ENCODE measurements around the gene TUBGCP6.

TUBGCP6 gene

DNA sequence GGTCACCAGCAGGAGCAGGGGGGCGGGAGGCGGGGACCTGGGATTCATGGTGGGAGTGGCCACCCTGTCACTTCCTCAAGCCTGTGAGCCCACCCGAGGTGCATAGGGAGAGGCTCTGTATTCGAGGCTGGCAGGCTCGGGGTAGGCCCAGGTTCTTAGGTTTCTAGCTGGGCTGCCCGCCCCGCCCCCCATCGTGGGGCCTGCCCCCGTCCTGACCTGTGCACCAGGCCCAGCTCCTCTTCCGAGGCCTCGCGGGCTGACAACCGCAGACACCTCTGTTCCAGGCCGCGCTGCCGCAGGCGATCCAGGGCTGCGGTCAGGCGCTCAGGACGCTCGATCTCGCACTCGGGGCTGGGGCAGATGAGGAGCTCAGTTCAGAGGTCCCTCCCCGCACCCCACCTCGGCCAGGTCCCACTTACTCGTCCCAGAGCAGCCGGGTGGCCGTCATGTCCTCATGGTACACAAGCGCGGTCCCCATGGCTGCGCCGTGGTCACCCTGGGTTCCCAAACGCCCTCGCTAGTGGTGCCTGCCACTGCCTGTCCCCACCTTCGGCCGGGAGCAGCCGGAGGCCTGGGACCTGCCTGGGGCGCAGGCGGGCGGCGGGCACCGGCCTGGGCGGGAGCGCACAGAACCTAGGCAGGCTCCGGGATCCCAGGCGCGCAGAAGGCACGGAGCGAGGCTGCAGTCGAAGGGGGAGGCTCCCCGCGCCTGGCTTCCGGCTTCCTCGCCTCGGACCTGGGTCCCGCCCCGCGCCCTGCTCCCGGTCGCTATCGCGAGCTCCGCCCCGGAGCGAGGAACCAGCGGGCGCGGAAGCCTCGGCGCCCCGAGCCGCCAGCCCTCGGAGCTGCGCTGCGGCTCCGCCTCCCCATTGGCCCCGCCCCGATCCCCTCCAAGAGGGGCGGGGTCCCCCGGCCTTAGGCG lies 6.0 kb upstream of the TUBGCP6 start, which contains the start of gene HDAC10:
HDAC10 (minus strand) TSS at position 711 of the 922 bp plus-strand sequence; CDS start at position 478, 233 bp downstream.
- DNase-seq (ENCODE audit: low spot score): peak; percentile 85

DNA sequence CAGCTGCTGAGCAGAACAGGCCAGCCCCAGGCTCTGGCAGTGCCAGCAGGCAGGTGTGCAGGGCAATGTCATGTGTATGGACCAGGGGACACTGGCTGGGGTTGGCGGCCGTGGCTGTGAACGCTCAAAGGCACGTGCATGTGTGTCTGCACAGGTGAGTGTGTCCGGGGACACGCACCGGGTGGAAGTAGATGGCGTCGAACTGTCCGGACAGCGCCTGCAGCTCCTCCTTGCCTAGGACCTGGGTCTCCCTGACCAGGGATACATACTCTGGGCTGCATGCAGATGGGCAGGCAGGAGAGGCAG lies 5.4 kb upstream of the TUBGCP6 start:
- DNase-seq (ENCODE audit: low spot score): no peak

DNA sequence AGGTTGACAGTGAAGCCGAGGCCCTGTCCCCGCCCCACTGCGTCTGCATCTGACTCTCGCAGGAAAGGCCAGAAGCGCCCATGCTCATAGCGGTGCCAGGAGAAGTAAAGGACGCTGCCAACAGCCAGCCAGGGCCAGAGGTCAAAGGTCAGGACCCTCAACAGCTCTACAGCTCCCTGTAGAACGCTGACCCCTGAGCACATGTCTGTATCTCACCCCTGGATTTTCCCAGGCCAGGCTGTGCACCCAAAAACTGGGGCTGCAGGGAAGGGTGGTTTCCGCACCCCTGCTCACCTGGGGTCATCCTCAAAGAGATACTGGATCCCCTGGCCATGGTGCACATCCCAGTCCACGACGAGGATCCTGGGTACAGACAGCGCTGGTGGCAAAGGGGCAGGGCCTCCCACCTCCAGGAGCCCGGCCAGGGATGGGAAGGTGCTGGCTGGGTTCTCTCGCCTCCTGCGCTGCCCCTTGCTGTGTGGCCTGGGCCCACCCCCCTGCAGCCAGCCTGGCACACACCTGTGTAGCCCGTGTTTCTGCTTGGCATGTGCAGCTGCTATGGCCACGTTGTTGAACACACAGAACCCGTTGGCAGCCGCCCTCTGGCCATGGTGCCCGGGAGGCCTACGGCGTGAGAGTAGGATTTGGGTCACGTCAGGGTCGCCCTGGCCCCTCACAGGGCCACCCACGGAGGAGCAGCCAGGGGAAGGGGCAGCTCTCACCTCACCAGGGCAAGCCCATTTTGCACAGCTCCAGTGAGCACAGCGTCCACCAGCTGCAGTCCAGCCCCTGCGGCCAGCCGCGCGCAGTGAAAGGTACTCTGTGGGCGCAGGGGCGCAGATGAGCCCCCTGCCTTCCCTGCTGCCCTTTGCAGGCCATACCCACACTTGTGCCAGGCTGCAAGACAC lies 4.8 kb upstream of the TUBGCP6 start:
- no peak for DNase-seq (ENCODE audit: low spot score)

DNA sequence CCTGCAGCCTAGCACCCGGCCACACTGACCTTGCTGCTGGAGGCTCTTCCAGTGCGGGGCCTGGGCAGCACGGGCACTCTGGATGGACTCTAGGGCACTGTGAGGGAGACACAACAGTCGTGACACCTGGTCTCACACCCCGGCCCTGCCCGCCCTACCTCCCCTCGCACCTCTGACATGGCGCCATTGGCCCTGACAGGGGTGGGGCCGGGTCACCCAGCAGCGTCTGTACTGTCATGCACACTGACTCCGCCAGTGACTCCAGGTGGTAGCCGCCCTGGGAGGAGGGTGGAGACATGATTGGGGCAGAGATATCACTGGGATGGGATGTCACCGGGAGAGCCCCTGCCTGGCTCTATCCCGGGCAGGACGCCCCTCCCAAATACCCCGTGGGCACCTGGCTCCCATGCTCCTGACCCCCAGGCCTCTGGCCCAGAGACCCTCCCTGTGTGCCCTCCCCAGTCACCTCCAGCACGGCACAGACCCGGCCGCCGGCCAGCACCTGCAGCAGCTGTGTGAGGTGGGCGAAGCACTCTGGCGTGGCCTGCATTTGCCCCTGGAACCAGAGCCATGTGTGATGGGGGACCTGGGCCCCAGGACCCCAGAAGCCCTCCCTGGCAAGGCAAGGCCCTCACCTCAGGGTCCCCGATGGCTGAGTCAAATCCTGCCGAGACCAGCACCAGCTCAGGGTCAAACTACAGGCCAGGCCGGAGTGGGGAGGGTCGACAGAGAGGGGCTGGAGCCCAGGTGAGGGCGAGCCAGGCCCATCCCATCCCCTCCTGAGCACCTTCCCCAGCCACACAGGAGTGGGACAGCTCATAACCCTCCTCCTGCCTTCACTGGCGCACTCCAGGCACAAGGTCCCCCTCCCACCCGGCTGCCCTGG lies 3.6 kb upstream of the TUBGCP6 start:
- no peak for DNase-seq (ENCODE audit: low spot score)

DNA sequence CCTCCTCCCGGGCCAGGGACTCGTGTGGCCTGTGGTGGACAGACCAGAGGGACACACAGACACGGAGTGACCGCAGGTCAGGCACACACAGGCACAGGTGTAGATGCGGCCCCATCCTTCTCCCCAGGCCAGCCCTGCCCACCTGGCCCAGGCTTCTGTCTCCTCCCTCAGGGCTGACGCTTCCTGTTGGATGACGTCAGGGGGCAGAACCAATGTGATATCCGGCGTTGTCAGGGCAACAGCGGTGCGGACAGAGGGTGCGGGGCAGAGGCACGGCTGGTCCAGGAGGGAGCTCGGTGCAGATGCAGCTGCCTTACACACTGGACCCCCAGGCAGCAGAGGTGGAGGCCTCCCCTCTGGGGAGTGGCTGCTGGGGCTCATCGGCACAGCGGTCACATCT lies 2.9 kb upstream of the TUBGCP6 start:
- DNase-seq (ENCODE audit: low spot score): peak; percentile 66

DNA sequence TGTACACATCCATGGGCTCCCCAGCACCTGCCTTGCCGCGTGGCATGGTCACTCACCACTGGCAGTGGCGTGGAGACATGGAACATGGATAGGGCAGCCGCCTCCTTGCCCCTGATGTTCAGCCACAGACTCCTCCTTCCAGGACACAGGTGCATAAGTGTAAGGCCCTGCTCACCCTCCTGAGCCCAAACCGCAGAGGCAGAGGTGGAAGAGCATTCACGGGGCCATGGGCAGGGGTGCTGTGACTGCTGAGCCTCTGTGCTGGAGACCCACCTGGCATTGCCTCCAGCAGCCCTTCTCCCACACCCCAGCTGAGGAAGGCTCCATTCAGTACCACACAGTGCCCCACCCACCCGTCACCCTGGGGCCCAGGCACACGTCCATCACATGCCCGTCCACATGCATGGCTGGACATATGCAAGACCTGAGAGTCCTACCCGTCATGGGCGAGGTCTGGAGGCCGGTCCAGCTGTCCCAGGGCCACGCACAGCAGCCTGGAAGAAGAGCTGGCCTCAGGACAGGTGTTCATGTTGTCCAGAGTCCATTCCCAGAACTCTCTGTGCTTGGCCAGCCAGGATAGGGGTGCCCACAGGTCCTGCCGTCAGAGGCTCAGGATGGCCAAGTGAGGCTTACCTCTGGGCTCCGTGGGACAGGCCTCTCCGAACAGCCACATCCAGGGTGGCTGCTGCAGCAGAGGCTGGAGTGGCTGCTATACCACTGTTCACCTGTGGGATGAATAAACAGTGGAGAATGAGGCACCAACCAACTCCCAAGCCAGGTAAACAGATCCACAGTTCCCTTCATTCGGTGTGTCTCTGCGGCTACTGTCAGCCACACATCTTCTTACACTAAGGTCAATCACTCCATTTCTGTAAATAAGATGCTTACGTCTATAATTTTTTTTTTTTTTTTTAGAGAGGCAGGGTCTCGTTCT lies 1.7 kb upstream of the TUBGCP6 start:
- no peak for DNase-seq (ENCODE audit: low spot score)

DNA sequence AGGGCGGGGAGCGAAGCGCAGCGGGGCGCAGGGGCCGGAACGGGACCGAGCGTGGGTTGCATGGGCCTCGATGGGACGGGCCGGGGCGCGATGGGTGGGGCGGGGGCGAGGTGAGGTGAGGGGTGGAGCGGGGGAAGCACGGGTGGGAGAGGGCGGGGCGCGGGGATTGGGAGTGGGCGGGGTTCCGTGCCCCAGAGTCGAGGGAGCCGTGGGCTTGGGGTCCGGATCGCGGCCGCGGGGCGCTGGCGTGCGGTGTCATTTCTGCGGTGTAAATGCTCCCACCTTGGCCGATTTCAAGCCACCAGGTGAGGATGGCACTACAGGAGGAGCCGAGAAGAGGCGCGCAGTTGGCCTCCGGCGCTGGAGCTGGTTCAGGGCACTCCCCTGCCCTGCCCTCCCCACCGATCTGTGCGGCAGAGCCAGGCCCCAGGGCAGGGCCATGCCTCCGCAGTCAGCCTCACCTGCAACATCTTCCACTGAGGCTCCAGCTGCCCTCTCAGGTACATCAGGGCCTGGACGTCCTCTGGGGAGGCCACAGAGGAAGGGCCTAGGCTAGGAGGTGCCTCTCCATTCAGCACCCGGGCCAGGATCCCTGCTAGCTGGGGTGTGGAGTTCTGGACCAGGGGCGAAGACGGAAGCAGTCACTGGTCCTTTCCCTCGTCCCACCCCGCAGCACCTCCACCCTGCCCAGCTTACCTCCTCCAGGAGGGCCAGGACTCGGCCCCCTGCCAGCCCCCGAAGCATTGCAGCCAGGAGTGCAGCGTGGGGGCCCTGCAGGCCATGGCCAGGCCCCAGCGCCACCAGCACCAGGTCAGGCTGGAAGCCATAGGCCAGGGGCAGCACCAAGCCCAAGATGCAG lies 620 bp upstream of the TUBGCP6 start:
- no peak for DNase-seq (ENCODE audit: low spot score)

DNA sequence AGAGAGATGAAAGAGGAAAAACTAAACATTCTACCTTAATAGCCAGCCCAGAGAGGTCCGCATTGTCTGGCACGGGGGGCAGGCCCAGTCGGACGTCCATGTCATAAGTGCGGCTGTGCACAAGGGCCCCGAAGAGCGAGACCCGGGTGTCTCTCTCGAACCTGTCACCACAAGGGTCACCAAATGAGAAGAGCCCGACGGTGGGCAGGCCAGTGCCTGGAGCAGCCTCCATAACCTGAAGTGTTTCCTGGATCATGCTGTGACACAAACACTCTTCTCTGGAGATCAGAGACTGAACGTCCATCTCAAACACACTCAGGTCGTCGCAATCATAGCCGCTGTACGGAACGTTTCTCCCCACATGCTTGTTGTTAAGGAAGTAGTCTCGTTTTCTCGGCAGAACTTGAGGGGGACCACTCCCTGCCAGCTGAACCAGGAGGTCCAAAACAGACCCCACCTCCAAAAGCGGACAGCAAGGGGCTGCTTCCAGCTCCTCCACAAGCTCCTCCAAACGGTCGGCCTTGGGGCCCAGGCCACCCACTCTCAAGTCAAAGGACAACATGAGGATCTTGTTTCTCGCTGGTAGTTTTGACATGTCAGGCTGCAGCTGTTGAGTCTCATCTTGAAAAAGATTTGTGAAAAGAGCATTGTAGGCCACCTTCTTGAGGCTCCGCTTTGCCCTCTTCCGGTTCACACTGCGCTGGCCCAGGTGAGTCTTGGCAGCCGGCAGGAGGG lies 971 bp downstream of the TUBGCP6 start:
- DNase-seq (ENCODE audit: low spot score): no peak

DNA sequence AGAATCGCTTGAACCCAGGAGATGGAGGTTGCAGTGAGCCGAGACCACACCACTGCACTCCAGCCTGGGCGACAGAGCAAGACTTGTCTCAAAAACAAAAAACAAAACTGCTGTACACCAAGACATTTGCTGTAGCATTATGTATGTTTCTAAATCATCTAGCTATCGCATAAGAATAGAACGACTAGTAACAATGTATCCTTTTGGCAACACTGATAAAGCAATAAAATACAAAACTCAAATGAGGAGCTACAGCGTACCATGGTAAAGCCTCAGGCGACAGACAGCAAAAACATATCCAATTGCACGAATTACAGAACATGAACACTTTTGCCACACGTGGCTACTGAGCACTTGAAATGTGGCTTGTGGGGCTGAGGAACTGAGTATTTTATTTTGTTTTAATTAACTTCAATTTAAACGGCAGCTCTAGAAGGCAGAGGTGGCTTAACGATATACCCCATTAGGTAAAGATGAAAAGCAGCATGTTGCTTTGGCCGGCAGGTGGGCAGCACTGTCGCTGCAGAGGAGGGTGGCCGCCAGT lies 2.3 kb downstream of the TUBGCP6 start:
- DNase-seq (ENCODE audit: low spot score): no peak

DNA sequence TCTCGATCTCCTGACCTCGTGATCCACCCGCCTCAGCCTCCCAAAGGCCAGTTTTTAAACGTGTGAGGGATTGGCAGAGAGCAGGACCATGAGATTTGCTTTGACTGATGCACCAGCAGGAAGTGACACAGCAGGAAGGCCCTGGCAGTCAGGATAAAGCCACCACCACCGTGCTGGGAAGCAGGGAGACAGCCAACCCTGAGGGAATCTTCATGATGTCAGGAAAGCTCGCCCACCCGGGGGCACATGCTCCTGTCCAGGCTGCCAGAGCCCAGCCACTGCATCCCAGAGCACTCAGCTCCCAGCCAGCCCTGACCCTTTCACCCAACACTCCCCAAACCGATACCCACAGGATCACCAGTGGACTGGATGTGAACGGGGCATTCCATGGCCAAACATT lies 6.1 kb downstream of the TUBGCP6 start:
- no peak for DNase-seq (ENCODE audit: low spot score)

DNA sequence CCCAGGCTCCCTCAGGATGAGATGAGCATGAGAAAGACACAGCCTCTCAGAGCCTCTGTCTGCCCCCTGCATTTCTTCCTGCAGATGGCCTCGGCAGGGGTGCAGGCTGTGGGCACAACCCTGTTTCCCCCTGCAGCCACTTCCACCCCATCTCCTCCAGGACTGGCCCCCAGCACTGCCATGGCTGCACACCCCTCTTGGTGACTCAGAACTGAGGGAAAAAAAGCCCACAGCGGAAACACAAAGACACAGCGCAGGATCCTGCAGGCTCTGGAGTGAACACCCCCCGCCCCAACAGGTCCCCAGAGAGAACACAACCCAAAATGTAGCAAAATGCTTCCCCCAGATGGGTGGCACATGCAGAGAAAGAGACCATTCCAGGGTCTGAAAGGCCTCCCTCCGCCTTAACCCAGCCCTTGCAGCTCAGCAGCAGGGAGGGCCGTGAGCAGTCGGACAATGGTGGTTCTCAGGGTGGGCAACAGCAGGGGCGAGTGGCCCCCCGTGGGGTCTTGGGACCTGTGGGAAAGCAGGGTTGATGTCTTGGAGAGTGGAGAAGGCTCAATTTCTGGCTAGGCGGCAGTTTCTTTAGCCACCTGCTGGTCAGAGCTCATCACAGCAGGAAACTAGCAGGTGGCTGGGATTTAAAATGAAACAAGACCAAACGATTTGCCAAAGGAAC lies 8.0 kb downstream of the TUBGCP6 start:
- no peak for DNase-seq (ENCODE audit: low spot score)

DNA sequence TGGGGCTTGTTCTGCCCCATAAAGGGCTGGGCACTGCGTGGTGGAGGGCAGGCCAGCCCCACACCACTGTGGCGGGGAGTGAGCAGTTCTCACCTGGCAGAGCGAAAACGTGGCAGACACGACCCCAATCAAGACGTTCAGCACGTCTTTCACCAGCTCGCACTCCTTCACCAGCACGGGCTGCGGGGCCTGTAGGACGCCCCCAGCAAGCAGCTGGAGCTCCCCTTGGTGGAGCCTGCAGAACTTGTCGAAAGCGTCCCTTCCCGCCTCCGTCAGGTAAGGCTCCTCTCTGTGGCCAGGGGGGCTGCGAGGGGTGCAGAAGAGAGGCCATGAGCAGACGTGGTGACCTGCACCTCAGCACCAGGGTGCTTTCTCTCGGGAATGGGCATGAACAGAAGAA lies 11.6 kb downstream of the TUBGCP6 start:
- DNase-seq (ENCODE audit: low spot score): no peak

DNA sequence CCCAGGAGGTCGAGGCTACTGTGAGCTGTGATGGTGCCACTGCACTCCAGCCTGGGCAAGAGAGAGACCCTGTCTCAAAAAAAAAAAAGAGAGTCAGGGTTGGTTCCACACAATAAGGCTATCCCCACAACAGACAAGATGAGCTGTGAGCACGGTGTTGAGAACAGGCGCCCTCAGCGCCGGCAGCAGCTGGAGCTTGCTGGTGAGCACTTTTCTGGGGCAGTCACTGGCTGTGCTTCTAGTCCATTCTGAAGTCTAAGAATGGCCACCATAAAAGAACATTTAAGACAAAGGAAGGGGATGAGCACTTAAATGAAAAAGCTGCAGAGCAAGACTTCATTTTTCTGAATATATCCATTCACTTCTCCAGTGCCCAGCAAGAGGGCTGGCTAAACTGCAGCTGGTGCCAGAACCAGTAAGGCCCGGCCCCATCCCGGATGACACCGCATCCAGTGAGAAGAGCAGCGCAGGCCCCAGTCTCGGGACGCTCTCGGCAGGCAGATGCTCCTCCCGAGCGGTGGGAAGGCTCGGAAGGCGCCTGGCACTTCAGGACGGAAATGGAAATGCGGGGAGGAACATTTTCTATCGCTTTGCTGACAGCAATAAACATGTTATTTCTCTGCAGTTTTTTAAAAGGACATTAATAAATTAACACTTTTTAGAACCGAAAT lies 12.2 kb downstream of the TUBGCP6 start:
- no peak for DNase-seq (ENCODE audit: low spot score)

DNA sequence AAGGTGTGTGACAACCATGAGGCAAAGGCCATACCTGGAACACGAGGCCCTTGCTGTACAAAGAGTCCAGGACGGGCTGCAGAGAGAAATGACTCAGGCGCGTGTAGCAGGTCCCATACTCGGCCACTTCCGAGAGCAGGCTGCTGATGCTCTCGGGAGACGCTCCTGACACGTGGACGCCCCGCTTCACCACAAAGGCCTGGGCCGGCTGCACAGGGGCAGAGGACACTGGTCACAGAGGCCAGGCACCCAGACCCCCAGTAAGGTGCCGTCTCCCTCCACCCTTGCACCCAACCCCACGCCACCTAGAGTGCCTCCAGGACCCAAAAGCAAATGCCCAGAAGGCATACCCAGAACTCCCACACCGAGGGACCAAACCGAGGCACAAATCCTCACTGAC lies 15.5 kb downstream of the TUBGCP6 start:
- no peak for DNase-seq (ENCODE audit: low spot score)

DNA sequence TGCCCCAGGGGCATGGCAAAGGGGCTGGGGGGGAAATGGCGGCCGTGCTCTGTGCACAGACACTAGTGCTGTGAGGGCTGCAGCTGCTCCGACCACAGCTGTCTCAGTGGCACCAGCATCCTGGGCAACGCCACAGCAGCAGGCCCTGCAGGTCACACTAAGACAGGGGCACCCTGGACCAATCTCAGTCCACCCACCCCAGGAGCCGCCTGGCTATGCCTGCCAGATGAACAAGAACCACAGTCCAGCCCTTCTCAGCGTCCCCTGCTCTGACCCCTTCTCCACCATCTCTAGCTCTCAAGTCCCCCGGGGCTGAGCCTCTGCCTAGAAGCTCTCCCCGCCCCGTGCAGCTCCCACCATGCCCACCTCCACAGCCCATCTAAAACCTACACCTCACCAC lies 16.5 kb downstream of the TUBGCP6 start:
- no peak for DNase-seq (ENCODE audit: low spot score)

DNA sequence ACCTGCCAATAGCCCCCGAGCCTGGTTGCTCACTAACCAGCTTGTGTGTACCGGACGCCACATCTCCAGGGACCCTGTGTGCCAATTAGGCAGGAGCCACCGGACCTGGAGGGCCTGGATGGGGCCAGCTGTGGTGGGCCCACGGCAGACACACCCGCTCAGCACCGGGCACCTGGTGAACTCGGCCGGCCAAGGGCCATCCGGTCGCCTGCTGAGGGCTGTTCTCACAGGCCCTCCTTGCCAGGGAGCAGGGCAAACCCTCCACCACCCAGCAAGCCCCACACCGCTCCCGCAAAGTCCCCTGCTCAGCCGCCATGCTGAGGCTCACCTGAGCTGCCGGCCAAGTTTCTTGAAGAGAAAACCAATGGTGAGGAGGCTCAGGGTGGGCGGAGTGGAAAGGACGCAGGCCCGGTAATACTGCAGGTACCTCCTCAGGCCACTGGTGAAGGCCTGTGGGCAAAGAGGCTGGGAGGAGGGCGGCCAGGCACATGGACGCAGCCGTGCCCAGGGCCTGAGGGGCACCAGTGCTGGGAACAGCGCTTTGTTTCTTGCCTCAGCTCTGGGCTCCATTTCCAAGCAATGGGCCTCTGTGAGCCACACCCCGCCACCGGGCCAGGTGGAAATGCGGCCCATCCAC lies 17.1 kb downstream of the TUBGCP6 start:
- DNase-seq (ENCODE audit: low spot score): no peak

DNA sequence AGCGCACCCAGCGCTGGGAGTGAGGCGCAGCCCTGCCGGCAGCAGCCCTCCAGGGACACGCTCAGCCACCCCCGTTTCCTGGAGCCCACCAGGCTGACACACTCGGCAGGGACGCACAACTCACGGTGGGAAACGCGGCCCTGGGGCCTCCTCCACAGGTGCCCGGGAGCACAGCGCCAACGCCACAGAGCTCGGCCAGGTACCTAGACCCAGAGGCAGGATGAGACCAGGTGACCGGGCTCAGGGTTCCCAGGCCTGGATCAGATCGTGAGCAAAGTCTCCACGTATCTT lies 18.0 kb downstream of the TUBGCP6 start:
- no peak for DNase-seq (ENCODE audit: low spot score)
